MCF 10A (cell line): ENCODE results near the gene FBXW7. TPM values are rescaled to one million over a fixed set of nuclear protein-coding genes. Genes with fewer than 3 reads are reported as not detected.

Experiments
- BruUV-seq: library from RNA; stranded (reverse); fragments of 400-500 nt; replicated peaks from 2 replicates; lab custom pipeline; 2021; lab: Mats Ljungman, UMichigan
- CTCF ChIA-PET: fragments of 300-600 bp; sonication (Branson Sonifier 250); formaldehyde crosslinking; extraction: SDS; loops from one replicate; lab custom pipeline; 2021; ENCODE audit warnings: antibody characterized with exemption, inconsistent platforms; lab: Yijun Ruan, JAX
- POLR2A ChIA-PET: fragments of 300-600, 350-650 bp; sonication (Branson Sonifier 250); formaldehyde crosslinking; extraction: SDS; loops from one replicate; lab custom pipeline; 2020; ENCODE audit warnings: antibody characterized with exemption, inconsistent platforms; lab: Yijun Ruan, JAX
- DNase-seq: peaks from one replicate; pipeline ENCODE4 v3.0.0-alpha.2; 2018; ENCODE audit not compliant: unreplicated experiment
- H3K27ac Mint-ChIP-seq: one replicate; pipeline ENCODE4 v1.8.0; 2022; ENCODE audit warnings: mild to moderate bottlenecking, low read depth, mixed read lengths; ENCODE audit not compliant: unreplicated experiment
- H3K27me3 Mint-ChIP-seq: one replicate; pipeline ENCODE4 v1.8.0; 2022; ENCODE audit warnings: mixed read lengths; ENCODE audit not compliant: insufficient read depth, unreplicated experiment
- H3K36me3 Mint-ChIP-seq: one replicate; pipeline ENCODE4 v1.8.0; 2022; ENCODE audit warnings: mild to moderate bottlenecking, moderate library complexity, mixed read lengths; ENCODE audit not compliant: insufficient read depth, unreplicated experiment
- H3K4me1 Mint-ChIP-seq: one replicate; pipeline ENCODE4 v1.8.0; 2022; ENCODE audit warnings: mixed read lengths; ENCODE audit not compliant: insufficient read depth, unreplicated experiment
- H3K4me3 Mint-ChIP-seq: one replicate; pipeline ENCODE4 v1.8.0; 2022; ENCODE audit warnings: mild to moderate bottlenecking, moderate library complexity, mixed read lengths; ENCODE audit not compliant: unreplicated experiment
- H3K9me3 Mint-ChIP-seq: one replicate; pipeline ENCODE4 v1.8.0; 2022; ENCODE audit warnings: mixed read lengths; ENCODE audit not compliant: unreplicated experiment
- intact Hi-C: fragments of 100-400 bp; cut with micrococcal nuclease; formaldehyde crosslinking; loops from 2 replicates; pipeline ENCODE4 v1.14.1; 2022
- total RNA-seq: library from RNA; stranded (reverse); gene quantifications from 2 replicates; pipeline ENCODE4 v1.2.3, GENCODE V29; 2022
- TF ChIP-seq, protein P1 (sequence below): fragments of 200-600 bp; IDR thresholded peaks from one replicate; pipeline ENCODE4 v1.8.0; 2022; ENCODE audit warnings: antibody characterized with exemption, mild to moderate bottlenecking; ENCODE audit not compliant: unreplicated experiment

FBXW7 gene
- total RNA-seq, 1 experiment from 2014 or later = 40.2 TPM

DNA sequence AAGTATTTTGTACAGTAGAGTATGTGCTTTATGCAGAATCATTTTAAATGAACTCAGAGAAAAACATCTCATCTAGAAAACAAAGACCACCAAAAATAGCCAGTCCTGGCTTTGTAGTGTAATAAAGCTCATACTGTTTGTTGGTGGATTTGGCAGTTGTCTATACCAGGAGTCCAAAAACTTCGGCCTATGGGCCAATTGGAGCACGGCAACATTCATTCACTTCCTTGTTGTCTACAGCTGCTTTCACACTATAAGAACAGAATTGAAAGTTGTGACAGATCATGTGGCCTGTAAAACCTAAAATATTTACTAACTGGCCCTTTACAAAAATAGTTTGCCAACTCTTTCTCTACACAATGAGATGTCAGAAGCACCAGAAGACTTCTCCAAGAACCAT lies 5.3 kb downstream of the FBXW7 start:
- intact Hi-C loops = loop anchor here (5.0 kb wide), 1 partner anchor 68 kb away; no protein-coding TSS in a partner anchor
- no peak for DNase-seq
- no TSS peak for BruUV-seq
- Mint-ChIP-seq H3K9me3 (no peaks in the 10 kb centered on the region), H3K4me3 (no peak overlapping the region), H3K4me1 (peaks cover 33% of the 10 kb centered on the region), H3K27ac (no peak overlapping the region), H3K27me3 (no peaks in the 10 kb centered on the region), H3K36me3 (peaks cover 10% of the 10 kb centered on the region)
- POLR2A ChIA-PET = interaction anchor here (0.7 to 7.5 kb wide), 6 partner anchors 7 to 131 kb away, joined by 3 to 71 read pairs (median 4); no protein-coding TSS in a partner anchor
- CTCF ChIA-PET = interaction anchor here (0.6 to 3.1 kb wide), 3 partner anchors 29 to 126 kb away, joined by 3 to 12 read pairs (median 5); no protein-coding TSS in a partner anchor
- TF ChIP-seq, protein P1, sequence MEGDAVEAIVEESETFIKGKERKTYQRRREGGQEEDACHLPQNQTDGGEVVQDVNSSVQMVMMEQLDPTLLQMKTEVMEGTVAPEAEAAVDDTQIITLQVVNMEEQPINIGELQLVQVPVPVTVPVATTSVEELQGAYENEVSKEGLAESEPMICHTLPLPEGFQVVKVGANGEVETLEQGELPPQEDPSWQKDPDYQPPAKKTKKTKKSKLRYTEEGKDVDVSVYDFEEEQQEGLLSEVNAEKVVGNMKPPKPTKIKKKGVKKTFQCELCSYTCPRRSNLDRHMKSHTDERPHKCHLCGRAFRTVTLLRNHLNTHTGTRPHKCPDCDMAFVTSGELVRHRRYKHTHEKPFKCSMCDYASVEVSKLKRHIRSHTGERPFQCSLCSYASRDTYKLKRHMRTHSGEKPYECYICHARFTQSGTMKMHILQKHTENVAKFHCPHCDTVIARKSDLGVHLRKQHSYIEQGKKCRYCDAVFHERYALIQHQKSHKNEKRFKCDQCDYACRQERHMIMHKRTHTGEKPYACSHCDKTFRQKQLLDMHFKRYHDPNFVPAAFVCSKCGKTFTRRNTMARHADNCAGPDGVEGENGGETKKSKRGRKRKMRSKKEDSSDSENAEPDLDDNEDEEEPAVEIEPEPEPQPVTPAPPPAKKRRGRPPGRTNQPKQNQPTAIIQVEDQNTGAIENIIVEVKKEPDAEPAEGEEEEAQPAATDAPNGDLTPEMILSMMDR = no peak

- Mint-ChIP-seq H3K9me3 (no peaks in the 10 kb centered on the region), H3K4me1 (peaks cover 34% of the 10 kb centered on the region), H3K4me3 (no peak overlapping the region), H3K27me3 (no peaks in the 10 kb centered on the region), H3K36me3 (peaks cover 13% of the 10 kb centered on the region), H3K27ac (no peak overlapping the region)
- intact Hi-C loops = loop anchor here (5.0 kb wide), 1 partner anchor 68 kb away; no protein-coding TSS in a partner anchor
- POLR2A ChIA-PET = interaction anchor here (0.9 to 1.6 kb wide), 3 partner anchors 15 to 39 kb away, joined by 3 to 8 read pairs (median 4); no protein-coding TSS in a partner anchor
- TF ChIP-seq, protein P1 = no peak
- no peak for DNase-seq
- BruUV-seq = no TSS peak
- CTCF ChIA-PET = interaction anchor here (0.6 to 3.1 kb wide), 3 partner anchors 28 to 127 kb away, joined by 3 to 12 read pairs (median 5); no protein-coding TSS in a partner anchor
These were observed 6.0 kb downstream of the FBXW7 start for GRCh38 chr4:152529880-152530279.

DNA sequence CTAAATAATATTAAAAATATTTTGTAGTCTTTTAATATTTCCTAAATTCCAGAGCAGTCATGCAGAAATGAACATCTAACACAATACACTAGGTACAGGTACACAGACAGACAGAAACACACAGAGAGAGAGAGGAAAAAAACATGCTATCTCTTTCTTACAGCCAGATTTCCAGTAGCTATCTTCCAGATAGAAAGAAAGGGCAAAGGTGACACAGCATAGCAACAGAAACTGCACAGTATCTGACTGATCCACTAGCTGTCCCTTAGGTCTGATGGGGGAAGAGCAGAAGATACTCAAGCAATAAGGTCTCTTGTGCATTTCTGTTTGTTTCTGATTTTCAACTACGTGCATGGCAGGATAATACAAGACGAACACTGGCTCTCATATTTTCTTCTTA lies 7.8 kb downstream of the FBXW7 start:
- Mint-ChIP-seq H3K9me3 (no peaks in the 10 kb centered on the region), H3K4me3 (no peak overlapping the region), H3K4me1 (peaks cover 38% of the 10 kb centered on the region), H3K27ac (no peak overlapping the region), H3K36me3 (peaks cover 13% of the 10 kb centered on the region), H3K27me3 (no peaks in the 10 kb centered on the region)
- CTCF ChIA-PET = interaction anchor here (0.5 to 0.7 kb wide), 2 partner anchors 422 to 1160 kb away, joined by 3 read pairs; no protein-coding TSS in a partner anchor
- POLR2A ChIA-PET = no interaction called here
- intact Hi-C loops = no loop called here
- DNase-seq = no peak
- TF ChIP-seq, protein P1 = no peak
- BruUV-seq = no TSS peak

- H3K9me3 Mint-ChIP-seq = no peaks in the 10 kb centered on the region
- POLR2A ChIA-PET = interaction anchor here (0.7 to 7.4 kb wide), 2 partner anchors 9 kb away, joined by 3 to 71 read pairs; partner anchors contain the start of gene FBXW7
- no TSS peak for BruUV-seq
- no peak overlapping the region for H3K4me3 Mint-ChIP-seq
- no peak for DNase-seq
- no peak overlapping the region for H3K27ac Mint-ChIP-seq
- peaks cover 13% of the 10 kb centered on the region for H3K36me3 Mint-ChIP-seq
- TF ChIP-seq, protein P1 = no peak
- CTCF ChIA-PET = interaction anchor here (0.6 to 2.6 kb wide), 3 partner anchors 24 to 909 kb away, joined by 4 to 11 read pairs (median 5); no protein-coding TSS in a partner anchor
- H3K27me3 Mint-ChIP-seq = no peaks in the 10 kb centered on the region
- intact Hi-C loops = no loop called here
- peaks cover 26% of the 10 kb centered on the region for H3K4me1 Mint-ChIP-seq
These were observed 10.0 kb downstream of the FBXW7 start for GRCh38 chr4:152525878-152526277.
